Fibroblast of lung (primary cell): ENCODE measurements around the gene CYP24A1. TPM values are rescaled to one million over a fixed set of nuclear protein-coding genes. Genes with fewer than 3 reads are reported as not detected.
A peak's percentile ranks its signal among the peaks of the same experiment; 100 is the strongest.

Experiments used
- DNase-seq, 2 donors: peaks; one replicate each; pipeline versions ENCODE4 v3.0.0 to v3.0.0-alpha.2; 2010; ENCODE audit warnings: low read depth in 2 of 2
- H2AFZ ChIP-seq: 2 replicates; pipeline ENCODE4 v1.5.1; 2012; ENCODE audit warnings: low read length, control low read depth, inconsistent platforms
- H3K27ac ChIP-seq: 2 replicates; pipeline ENCODE4 v1.5.1; 2011; ENCODE audit warnings: low read length, control low read depth; ENCODE audit not compliant: insufficient read depth
- H3K27me3 ChIP-seq: 2 replicates; pipeline ENCODE4 v1.5.1; 2011; ENCODE audit warnings: mild to moderate bottlenecking, low read length; ENCODE audit not compliant: control insufficient read depth, insufficient read depth
- H3K36me3 ChIP-seq: 2 replicates; pipeline ENCODE4 v1.5.1; 2011; ENCODE audit warnings: low read length; ENCODE audit not compliant: control insufficient read depth, insufficient read depth
- H3K4me1 ChIP-seq: 2 replicates; pipeline ENCODE4 v1.5.1; 2011; ENCODE audit warnings: low read length; ENCODE audit not compliant: control insufficient read depth, insufficient read depth; ENCODE audit errors: extremely low read depth
- H3K4me2 ChIP-seq: 2 replicates; pipeline ENCODE4 v1.5.1; 2011; ENCODE audit warnings: low read length, control low read depth; ENCODE audit not compliant: insufficient read depth; ENCODE audit errors: extremely low read depth
- H3K4me3 ChIP-seq, 4 experiments: fragments of 200-600 bp in 1 of 4; sonication (generic) in 1 of 4; replicated peaks in 1 of 4; 2 replicates each; pipeline ENCODE4 v1.5.1; 2011 to 2016; ENCODE audit warnings: low read length in 4 of 4, low read depth in 3 of 4, mild to moderate bottlenecking in 3 of 4, control low read depth in 2 of 4, inconsistent platforms in 1 of 4, mixed read lengths in 1 of 4; ENCODE audit not compliant: insufficient read depth in 1 of 4; ENCODE audit errors: control extremely low read depth in 1 of 4
- H3K79me2 ChIP-seq: 2 replicates; pipeline ENCODE4 v1.5.1; 2012; ENCODE audit warnings: mild to moderate bottlenecking, low read length, inconsistent platforms; ENCODE audit not compliant: control insufficient read depth, insufficient read depth
- H3K9ac ChIP-seq: 2 replicates; pipeline ENCODE4 v1.5.1; 2011; ENCODE audit warnings: mild to moderate bottlenecking, low read length, control low read depth; ENCODE audit not compliant: insufficient read depth
- H3K9me3 ChIP-seq: 2 replicates; pipeline ENCODE4 v1.5.1; 2012; ENCODE audit warnings: low read depth, low read length; ENCODE audit not compliant: control insufficient read depth, insufficient read depth
- H4K20me1 ChIP-seq: 2 replicates; pipeline ENCODE4 v1.5.1; 2011; ENCODE audit warnings: low read length; ENCODE audit not compliant: control insufficient read depth, insufficient read depth; ENCODE audit errors: extremely low read depth
- EZH2 ChIP-seq: IDR thresholded peaks from 2 replicates; pipeline ENCODE4 v1.5.1; 2012; ENCODE audit warnings: low read length, control low read depth, mild to moderate bottlenecking; ENCODE audit errors: missing control alignments
- polyA plus RNA-seq, 2 donors: library from polyadenylated mRNA; depleted of rRNA in 1 of 2; stranded (reverse) in 1 of 2; unstranded in 1 of 2; fragments of >200 nt; gene quantifications; 2 replicates each; pipeline ENCODE4 v1.2.1, GENCODE V29; 2011 to 2012; ENCODE audit warnings: missing spikeins in 1 of 2
- total RNA-seq: library from RNA; depleted of rRNA; stranded (reverse); fragments of >200 nt; gene quantifications from 2 replicates; pipeline ENCODE4 v1.2.1, GENCODE V29; 2014
- TF ChIP-seq, protein P1 (sequence below), 2 donors: IDR thresholded peaks in 1 of 2; conservative IDR thresholded peaks in 1 of 2; 1 replicate in 1 of 2; 2 replicates in 1 of 2; pipeline ENCODE4 v1.5.1; 2011 to 2012; ENCODE audit warnings: low read length in 2 of 2, control low read depth in 1 of 2, inconsistent platforms in 1 of 2, low read depth in 1 of 2, mild to moderate bottlenecking in 1 of 2

The CYP24A1 gene
- total and polyA plus RNA-seq, 2 donors (not counting 1 experiment from before 2014, with no cell fraction given): not detected

GRCh38 chr20:54209216-54209813, 35.5 kb upstream of the CYP24A1 start:
- H3K4me3 ChIP-seq: peak overlapping the region; percentile 79 to 95 (median 87)
- no peaks in the 10 kb centered on the region for H3K36me3 ChIP-seq
- H3K79me2 ChIP-seq: peaks cover 31% of the 10 kb centered on the region
- no peaks in the 10 kb centered on the region for H3K27me3 ChIP-seq
- peaks cover 3% of the 10 kb centered on the region for H4K20me1 ChIP-seq
- TF ChIP-seq EZH2: no peak
- TF ChIP-seq, protein P1, sequence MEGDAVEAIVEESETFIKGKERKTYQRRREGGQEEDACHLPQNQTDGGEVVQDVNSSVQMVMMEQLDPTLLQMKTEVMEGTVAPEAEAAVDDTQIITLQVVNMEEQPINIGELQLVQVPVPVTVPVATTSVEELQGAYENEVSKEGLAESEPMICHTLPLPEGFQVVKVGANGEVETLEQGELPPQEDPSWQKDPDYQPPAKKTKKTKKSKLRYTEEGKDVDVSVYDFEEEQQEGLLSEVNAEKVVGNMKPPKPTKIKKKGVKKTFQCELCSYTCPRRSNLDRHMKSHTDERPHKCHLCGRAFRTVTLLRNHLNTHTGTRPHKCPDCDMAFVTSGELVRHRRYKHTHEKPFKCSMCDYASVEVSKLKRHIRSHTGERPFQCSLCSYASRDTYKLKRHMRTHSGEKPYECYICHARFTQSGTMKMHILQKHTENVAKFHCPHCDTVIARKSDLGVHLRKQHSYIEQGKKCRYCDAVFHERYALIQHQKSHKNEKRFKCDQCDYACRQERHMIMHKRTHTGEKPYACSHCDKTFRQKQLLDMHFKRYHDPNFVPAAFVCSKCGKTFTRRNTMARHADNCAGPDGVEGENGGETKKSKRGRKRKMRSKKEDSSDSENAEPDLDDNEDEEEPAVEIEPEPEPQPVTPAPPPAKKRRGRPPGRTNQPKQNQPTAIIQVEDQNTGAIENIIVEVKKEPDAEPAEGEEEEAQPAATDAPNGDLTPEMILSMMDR (conservative IDR thresholded peaks at IDR 0.05 in 1 of 2, IDR thresholded peaks at IDR 0.05 in 1 of 2; ENCODE audit: low read depth in 1 of 2, low read length in 2 of 2): no peak
- no peak overlapping the region for H3K27ac ChIP-seq
- no peaks in the 10 kb centered on the region for H3K9me3 ChIP-seq
- DNase-seq: no peak
- H2AFZ ChIP-seq: no peak overlapping the region
- peaks cover 7% of the 10 kb centered on the region for H3K4me1 ChIP-seq
- peak overlapping the region; percentile 95 for H3K4me2 ChIP-seq
- no peak overlapping the region for H3K9ac ChIP-seq

DNA sequence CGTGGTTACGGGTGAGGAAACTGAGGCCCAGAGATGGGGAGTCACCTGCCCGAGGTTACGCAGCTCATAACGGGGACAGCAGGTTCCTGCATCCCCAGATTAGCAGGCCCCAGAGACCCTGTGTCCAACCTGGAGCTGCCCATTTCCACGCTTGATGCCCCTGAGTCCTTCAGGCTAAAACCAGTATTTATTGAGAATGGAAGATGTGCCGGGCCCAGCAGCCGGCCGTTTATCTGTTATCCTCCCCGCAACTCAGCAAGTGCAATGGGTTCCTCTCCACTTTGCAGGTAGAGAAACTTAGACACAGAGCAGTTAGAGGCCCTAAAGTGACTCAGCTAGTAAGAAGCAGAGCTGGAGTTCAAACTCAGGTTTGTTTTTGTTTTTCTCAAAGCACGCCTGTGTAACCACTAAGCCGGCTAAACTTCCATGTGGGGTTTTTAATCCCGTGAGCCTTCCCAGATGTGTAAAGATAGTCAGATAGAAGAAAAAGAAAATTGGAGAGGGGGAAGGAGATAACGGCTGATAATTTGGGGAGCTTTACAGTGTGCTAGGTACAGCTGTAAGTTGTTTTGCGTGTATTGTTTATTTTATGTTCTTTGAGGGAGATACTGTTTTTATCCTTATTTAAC, 34.9 kb upstream of the CYP24A1 start:
- peak overlapping the region; percentile 99 for H2AFZ ChIP-seq
- H3K27ac ChIP-seq: peak overlapping the region; percentile 100
- DNase-seq: peak; percentile 63 to 68
- peaks cover 31% of the 10 kb centered on the region for H3K79me2 ChIP-seq
- H4K20me1 ChIP-seq: peaks cover 3% of the 10 kb centered on the region
- no peaks in the 10 kb centered on the region for H3K27me3 ChIP-seq
- peak overlapping the region; percentile 100 for H3K9ac ChIP-seq
- TF ChIP-seq, protein P1 (conservative IDR thresholded peaks at IDR 0.05 in 1 of 2, IDR thresholded peaks at IDR 0.05 in 1 of 2; ENCODE audit: low read depth in 1 of 2, low read length in 2 of 2): no peak
- TF ChIP-seq EZH2: no peak
- peak overlapping the region; percentile 95 for H3K4me2 ChIP-seq
- no peaks in the 10 kb centered on the region for H3K9me3 ChIP-seq
- peaks cover 7% of the 10 kb centered on the region for H3K4me1 ChIP-seq
- H3K4me3 ChIP-seq: peak overlapping the region; percentile 79 to 95 (median 87)
- H3K36me3 ChIP-seq: no peaks in the 10 kb centered on the region

GRCh38 chr20:54207743-54208547, 34.2 kb upstream of the CYP24A1 start, which contains the start of gene PFDN4:
Gene PFDN4, plus strand, starts transcription at chr20:54208087. Its CDS starts 14 bp downstream, at chr20:54208101.
- H3K4me1 ChIP-seq: peaks cover 7% of the 10 kb centered on the region
- peak within 1 kb of the TSS; percentile 99 for H2AFZ ChIP-seq
- peak within 1 kb of the TSS; percentile 79 to 95 (median 87) for H3K4me3 ChIP-seq
- peak within 1 kb of the TSS; percentile 100 for H3K27ac ChIP-seq
- H3K36me3 ChIP-seq: no peaks in the 10 kb centered on the region
- TF ChIP-seq EZH2: no peak
- TF ChIP-seq, protein P1 (conservative IDR thresholded peaks at IDR 0.05 in 1 of 2, IDR thresholded peaks at IDR 0.05 in 1 of 2; ENCODE audit: low read depth in 1 of 2, low read length in 2 of 2): peak; percentile 62 to 80
- no peaks in the 10 kb centered on the region for H3K27me3 ChIP-seq
- H3K4me2 ChIP-seq: peak within 1 kb of the TSS; percentile 98
- H3K79me2 ChIP-seq: peaks cover 29% of the 10 kb centered on the region
- DNase-seq: peak; percentile 83 to 88
- H3K9ac ChIP-seq: peak within 1 kb of the TSS; percentile 100
- H4K20me1 ChIP-seq: peaks cover 3% of the 10 kb centered on the region
- no peaks in the 10 kb centered on the region for H3K9me3 ChIP-seq
